ENCODE measurements around the gene STAMBP.
"Not testable (repeated sequence)": the region's sequence is repeated elsewhere in the genome, so short reads cannot be mapped to it uniquely, and the experiment has no call there.

Gene STAMBP

DNA sequence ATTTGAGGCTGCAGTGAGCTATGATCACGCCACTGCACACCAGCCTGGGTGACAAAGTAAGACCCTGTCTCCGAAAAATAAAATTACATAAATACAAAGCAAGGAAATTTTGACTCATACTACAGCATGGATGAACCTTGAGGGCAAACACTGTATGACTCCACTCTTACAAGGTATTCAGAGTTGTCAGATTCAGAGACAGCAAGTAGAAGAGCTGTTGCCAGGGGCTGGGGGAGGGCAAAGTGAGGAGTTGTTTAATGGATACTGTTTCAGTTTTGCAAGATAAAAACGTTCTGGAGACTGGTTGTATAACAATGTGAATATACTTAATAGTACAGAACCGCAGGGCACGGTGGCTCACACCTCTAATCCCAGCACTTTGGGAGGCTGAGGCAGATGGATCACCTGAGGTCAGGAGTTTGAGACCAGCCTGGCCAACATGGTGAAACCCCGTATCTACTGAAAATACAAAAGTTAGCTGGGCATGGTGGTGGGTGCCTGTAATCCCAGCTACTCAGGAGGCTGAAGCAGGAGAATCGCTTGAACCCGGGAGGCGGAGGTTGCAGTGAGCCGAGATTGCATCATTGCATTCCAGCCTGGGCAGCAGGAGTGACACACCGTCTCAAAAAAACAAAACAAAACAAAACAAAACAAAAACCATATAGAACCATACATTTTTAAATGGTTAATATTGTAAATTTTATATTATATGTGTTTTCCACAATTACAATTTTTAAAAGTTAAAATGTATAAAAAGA, 59.0 kb downstream of the STAMBP start:
- not testable (repeated sequence) for DNase-seq (ENCODE audit: low spot score)

DNA sequence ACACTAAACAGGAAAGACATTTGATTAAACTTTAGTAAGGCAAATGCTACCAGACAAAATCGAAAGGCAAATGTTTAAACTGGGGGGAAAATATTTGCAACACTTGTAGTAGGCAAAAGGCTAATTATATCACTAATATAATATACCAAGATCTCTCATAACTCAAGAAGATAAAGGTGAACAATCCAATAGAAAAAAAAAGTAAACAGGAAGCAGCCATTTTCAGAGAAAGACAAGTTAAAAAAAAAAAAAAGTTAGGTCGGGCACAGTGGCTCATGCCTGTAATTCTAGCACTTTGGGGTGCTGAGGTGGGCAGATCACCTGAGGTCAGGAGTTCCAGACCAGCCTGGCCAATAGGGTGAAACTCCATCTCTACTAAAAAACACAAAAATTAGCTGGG, 59.6 kb downstream of the STAMBP start:
- DNase-seq (ENCODE audit: low spot score) = no peak

DNA sequence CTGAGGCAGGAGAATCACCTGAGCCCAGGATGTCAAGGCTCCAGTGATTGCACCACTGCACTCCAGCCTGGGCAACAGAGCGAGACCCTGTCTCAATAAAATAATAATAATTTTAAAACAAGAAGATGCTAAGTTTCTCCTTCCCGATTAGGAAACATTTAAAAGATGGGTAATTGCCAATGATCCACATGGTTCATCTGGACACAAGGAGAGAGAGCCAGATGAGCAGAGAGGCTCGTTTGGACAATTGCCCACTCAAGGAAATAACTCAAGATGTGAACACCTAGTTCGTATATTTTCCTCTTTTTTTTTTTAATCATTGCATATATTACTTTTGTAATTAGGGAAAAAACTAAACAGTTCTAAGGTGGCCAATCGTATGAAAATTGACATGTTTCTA, 60.4 kb downstream of the STAMBP start:
- no peak for DNase-seq (ENCODE audit: low spot score)

DNA sequence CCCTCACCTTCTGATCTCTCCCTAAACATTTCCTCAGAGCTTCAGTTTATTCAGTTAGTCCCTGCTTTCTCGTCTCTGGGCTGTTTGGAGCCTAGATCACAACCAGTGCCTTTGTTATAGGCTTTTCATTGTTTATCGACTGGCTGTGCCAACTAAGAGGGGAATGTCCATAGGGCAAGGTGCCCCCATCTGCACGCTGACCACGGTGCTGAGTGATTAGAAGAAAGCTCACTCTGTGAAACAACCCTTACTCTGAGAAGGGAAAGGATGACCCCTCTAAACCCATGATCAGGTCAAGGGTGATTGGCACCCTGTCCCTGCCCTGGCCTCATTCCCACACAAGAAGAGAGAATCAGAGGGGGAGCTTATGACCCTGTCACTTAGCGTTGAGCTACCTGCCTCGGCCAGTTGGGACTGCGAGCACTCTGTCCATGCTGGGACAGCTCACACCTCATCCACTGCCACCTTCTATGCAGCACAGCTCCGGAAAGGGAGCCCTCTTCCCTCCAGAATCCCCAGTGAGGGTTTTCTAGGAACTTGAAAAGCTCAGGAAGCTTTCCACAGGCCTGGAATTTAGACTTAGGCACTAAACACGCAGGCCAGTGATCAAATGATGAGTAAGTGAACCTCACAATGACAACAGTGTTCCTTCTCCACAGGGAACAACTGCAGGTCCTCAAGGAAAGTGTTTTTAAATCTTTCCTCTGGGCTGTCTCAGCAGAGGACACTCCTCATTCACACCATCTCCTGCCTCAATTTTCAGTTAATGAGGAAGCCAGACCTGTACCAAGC, 61.7 kb downstream of the STAMBP start:
- no peak for DNase-seq (ENCODE audit: low spot score)

DNA sequence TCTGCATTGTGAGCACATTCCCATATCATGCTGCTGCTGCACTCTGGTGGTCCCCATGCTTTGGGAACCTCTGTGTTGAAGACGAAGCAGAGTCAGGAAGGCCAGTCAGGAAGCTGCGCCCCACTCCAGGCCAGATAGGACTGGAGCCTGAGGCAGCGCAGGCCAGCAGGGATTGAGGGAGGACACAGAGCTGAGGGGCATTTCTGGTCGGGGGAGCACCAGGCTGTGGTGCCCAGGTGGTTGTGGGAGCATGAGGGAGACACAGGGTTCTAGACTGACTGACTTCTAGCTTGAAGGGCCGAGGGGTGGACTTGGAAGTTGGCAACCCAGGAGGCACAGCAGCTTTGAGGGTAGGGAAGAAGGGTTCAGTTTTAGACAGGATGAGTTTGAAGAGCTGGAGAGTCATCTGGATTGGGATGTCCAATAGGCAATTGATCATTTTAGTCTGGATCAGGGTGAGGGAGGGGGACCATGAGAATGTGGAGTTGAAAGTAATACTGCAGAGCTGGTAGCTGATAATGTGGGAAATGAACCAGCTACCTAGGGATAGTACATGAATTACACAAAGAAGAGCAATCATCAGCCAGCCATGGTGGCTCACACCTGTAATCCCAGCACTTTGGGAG, 62.6 kb downstream of the STAMBP start:
- no peak for DNase-seq (ENCODE audit: low spot score)

DNA sequence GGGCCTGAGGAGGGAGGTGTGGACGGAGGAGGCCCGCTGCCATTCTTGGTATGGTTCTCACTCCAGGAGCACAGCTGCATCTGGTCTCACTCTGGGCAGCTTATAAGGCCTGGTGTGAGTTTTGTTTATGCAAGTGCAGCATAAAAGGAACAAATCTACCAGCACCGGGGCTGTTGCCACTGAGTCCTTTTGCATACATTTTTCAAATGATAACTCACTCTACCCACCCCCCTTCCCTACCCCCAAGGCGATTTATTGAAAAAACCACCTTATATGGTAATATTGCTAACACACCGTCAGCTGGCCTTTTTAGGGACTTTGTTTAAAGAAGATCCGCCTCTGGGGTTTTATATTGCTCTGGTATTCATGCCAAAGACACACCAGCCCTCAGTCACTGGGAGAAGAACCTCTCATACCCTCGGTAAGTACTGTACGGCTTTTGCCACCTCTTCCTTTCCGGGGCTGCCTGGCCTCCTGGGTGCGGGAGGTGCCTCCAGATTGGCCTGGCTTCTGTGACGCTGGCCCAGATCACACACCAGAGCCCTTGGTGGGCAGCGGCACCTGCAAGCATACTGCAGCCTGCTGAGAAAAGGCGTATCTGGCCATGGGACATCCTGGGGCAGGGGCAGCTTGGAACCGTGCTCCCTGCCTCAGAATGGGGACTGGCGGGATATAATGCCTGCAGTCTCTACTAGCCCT, 64.0 kb downstream of the STAMBP start, which contains the start of gene ACTG2:
Gene ACTG2 (plus strand): TSS at position 378 of the 699 bp plus-strand sequence. CDS start 8,304 bp downstream, outside the sequence.
- no peak for DNase-seq (ENCODE audit: low spot score)

DNA sequence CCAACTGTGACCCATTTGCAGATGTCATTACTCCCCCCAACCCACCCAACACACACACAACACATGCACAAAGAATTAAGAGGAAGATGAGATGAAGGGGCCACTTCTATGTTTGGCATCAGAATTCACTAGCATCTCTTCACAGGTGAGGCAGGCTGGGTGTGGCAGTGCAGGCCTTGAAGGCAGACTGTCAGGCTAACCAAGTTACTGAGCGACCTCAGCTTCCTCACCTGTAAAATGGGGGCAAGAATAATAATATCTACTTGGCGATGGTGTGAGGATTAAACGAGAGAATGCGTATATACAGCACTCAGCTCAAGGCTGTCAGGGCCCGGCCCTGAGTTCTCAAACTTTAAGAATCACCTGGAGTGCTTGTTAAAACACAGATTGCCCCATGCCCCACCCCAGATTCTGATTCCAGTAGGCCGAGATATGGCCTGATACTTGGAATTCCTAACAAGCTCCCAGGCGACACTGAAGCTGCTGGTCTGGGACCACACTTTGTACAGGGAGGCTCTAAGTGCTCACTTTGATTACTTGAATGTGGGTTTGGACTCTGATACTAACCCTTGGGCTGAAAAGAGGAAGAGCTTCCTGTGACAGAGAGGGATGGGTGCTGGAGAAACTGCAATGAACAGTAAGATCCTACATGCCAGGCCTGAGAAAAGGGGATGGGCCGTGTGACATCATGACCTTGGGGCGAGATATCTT, 65.2 kb downstream of the STAMBP start:
- DNase-seq (ENCODE audit: low spot score) = no peak

DNA sequence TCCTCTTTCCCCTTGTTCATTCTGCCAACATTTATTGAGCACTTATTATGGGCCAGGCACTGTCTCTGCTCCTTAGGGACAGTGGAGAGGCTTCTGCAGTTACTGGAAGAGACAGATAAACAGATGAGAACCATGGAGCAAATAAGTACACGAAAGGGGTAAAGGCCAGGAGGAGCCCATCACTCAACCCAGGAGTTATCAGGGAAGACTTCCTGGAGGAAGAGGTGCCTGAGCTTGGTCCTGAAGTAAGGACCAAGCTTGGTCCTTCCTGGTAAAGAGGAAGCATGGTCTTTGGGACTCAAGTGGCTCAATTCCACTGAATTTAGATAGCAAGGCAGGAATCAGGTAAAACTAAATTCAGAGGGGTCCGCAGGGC, 65.7 kb downstream of the STAMBP start:
- no peak for DNase-seq (ENCODE audit: low spot score)

DNA sequence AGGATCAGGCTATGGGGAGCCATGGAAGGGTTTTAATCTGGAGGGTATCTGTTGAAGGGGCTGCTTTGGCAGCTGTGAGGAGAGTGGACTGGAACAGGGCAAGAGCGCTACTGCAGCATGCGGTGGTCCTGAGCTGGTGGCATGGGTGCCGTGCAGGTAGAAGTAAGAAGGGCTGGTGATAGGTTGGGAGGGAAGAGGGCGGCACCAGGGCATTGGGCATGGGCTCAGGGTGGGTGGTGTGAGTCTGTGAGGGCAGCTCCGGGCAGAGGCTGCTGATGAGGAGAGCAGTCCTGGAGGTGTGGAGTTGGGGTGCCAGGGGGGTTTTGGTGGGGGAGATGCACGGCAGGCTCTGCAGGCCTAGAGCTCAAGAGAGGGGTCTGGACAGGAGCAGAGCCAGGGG, 66.1 kb downstream of the STAMBP start:
- no peak for DNase-seq (ENCODE audit: low spot score)

DNA sequence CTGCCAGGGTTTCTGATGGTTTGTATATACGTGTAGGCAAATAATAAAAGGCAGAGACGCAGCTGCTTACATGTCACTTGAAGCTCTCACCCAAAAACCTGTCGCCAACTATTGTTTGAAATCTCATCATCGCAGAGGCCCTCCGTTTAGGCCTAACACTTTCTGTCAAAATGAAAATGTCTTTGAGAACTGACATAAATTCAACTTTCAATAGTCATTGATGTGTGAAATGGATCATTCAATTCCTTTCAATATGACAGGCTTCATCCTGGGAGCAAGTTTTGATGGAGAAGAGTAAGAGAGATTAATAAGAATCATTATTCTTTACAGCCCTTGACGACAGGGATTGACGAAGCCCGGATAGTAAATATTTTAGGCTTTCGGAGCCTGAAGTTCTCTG, 66.7 kb downstream of the STAMBP start:
- DNase-seq (ENCODE audit: low spot score) = no peak

DNA sequence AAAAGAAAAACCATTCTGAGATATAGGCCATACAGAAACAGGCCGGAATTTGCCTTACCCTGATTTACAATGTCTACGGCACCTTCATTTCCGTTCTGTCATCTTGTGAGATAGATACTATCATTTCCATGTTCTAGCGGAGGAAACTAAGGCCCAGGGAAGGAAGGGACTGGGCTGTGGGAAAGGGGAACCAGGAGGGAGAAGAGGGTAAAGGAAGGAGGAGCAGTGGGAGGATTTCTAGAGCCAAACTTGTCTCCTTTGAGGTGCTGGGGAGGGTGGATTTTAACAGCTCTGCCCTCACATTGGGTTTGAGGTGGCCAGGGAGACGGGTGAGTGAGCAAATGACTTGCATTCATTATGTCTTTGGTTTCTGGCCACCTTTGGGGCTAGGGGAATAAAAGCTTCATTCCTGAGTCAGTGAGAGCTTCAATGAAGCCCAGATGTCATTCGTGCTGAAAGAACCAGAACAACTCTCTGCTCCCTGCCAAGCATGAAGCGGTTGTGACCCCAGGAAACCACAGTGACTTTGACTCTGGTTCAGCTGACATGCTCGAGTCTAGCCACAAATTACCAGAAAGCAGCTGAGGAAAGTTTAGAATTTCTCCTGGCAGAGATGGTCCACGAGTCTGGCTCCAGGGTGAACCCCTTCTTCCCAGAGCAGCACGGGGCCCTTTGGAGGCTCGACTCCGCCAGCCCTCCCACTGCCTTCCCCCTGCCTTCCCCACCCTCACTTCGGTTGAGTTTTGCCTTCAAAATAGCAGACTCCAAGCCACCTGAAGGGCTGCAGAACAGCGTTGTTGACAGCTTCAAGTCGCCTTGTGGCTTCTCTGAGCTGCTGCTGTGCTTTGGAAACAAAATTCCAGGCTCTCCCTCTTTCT, 67.8 kb downstream of the STAMBP start:
- no peak for DNase-seq (ENCODE audit: low spot score)

DNA sequence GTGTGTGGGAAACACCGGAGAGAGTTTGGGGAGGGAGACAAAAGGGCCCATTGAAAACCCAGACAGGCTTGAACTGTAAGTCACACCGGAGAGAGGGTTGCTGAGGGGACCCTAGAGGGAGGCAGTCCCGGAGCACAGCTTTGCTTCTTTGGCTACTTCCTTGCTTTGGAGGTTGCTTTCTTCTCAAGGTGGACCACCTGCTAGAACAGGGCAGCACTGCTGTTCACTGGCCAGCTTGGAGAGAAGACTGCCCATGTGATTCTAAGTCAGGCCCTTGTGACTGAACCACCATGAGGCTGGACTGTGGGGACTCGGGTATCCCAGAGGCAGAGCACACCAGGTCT, 68.5 kb downstream of the STAMBP start:
- no peak for DNase-seq (ENCODE audit: low spot score)

DNA sequence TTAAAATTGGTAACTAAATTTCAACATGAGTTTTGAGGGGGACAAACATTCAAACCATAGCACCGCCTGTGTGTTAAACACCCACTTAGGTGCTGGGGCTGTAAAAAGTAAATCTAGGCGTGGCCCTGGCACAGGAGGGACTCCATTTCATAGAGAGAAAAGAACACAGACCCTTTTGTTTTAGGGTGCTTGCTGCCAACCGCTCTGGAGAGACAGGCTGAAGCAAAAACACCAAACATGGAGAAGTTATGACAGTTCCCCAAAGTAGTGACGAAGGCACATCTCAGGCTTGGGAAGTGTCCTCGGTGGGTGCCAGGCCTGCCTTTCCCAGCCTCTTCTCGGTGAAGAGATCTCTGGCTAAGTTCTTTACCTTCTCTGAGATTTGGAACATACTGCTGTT, 69.2 kb downstream of the STAMBP start:
- no peak for DNase-seq (ENCODE audit: low spot score)

DNA sequence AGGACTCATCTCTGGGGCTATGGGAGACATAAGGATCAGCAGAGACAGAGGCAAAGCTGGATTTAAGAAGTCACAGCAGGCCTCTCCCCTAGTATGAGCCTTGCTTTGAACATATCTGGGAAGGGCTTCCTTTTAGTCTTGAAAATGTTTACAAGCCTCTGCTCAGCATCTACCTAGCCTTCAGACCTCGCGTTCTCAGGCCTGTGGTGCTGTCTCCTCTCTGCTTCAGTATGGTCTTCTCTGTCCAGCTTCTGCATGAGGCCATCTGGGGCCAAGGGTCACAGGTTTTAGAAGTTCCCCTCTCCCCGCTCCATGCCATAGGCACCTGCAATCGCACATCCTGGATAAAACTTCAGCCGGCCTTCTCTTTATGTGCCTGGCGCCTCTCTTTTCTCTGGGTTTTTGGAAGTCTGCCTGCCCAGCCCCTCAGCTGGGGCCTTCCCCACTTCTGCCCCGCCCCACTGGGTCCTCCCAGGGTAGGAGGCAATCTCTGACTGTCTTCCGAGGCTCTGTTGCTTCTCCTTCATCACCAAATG, 71.1 kb downstream of the STAMBP start:
- DNase-seq (ENCODE audit: low spot score) = no peak

DNA sequence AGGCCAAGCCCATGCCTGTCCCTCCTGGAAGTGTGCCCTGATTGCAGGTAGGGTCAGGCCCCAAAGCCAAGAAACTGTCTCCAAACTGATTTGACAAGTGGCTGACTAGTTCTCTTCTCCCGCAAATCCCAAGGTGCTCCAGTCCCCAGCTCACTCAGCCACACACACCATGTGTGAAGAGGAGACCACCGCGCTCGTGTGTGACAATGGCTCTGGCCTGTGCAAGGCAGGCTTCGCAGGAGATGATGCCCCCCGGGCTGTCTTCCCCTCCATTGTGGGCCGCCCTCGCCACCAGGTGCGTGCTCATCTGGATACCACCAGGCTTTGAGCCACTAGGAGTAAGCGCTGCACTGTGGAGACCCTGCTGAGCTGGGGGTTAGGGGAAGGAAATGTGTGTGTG, 72.4 kb downstream of the STAMBP start:
- DNase-seq (ENCODE audit: low spot score) = no peak

DNA sequence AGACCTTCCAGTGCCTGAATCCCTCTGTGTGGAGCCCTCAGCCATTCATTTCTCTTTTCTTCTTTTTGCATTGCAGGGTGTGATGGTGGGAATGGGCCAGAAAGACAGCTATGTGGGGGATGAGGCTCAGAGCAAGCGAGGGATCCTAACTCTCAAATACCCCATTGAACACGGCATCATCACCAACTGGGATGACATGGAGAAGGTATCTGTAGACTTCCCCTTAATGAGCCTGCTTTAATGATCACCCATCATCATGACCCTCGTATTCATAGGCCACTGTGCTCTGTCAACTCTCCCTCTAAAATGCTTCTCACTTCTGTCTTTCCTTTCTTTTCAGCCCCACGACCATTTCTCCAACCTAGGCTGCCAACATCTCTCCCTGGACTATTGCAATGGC, 73.5 kb downstream of the STAMBP start:
- DNase-seq (ENCODE audit: low spot score) = no peak

DNA sequence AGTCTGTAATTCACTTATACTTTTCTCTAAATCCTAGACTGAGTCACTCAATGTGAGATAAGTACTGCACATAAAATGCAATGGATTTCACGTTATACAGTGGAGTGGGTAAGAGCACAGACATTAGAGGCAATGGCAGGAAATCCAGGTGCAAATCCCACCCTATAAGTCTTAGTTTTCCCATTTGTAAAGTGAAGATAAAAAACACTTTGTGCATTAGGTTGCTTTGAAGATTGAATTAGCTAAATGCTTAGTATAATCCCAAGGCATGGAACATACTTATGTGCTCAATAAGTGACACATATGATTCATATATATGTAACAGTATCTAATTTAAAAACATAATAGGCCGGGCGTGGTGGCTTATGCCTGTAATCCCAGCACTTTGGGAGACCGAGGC, 74.6 kb downstream of the STAMBP start:
- no peak for DNase-seq (ENCODE audit: low spot score)

DNA sequence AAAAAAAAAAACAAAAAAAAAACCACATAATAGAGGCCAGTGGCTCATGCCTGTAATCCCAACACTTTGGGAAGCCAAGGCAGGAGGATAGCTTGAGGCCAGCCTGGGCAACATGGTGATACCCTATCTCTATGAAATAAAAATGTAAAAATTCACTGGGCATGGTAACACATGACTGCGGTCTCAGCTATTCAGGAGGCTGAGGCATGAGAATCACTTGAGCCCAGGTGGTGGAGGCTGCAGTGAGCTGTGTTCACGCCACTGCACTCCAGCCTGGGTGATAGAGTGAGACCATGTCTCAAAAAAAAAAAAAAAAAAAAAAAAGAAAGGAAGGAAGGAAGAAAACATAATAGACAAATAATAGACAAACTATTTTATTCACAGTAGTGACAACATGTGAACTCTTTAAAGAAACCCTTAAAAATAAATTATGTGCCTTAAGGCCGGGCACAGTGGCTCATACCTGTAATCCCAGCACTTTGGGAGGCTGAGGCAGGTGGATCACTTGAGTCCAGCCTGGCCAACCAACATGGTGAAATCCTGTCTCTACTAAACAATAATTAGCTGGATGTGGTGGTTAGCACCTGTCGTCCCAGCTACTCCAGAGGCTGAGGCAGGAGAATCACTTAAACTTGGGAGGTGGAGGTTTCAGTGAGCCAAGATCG, 75.3 kb downstream of the STAMBP start:
- not testable (repeated sequence) for DNase-seq (ENCODE audit: low spot score)

DNA sequence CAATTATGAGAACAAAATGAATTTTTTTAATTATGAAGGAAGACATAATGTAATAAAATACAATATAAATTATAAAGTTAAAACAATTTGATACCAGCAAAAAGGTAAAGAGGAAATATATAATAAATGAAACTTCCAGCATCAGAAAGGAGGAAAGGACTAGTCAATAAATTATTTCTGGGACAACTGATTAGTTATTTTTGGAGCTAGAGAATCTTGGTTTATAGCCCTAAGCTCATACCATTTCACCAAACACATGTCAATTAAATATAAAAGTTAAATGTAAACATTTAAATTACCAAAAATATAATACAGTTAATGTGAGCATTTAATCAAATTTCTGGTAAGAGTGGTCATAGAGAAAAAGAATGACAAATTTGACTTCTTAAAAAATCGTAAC, 76.2 kb downstream of the STAMBP start:
- DNase-seq (ENCODE audit: low spot score) = no peak

Measured in cerebellar cortex (tissue), 1 donor.